ENCODE results near the gene COLEC11. TPM values are rescaled to one million over a fixed set of nuclear protein-coding genes. Genes with fewer than 3 reads are reported as not detected.
A peak's percentile ranks its signal among the peaks of the same experiment; 100 is the strongest.

The COLEC11 gene
- total and polyA plus RNA-seq, 2 of the 13 experiments (the other 11 are each of a cell fraction or from before 2014, with no cell fraction given): 1.5 to 3.0 TPM

DNA sequence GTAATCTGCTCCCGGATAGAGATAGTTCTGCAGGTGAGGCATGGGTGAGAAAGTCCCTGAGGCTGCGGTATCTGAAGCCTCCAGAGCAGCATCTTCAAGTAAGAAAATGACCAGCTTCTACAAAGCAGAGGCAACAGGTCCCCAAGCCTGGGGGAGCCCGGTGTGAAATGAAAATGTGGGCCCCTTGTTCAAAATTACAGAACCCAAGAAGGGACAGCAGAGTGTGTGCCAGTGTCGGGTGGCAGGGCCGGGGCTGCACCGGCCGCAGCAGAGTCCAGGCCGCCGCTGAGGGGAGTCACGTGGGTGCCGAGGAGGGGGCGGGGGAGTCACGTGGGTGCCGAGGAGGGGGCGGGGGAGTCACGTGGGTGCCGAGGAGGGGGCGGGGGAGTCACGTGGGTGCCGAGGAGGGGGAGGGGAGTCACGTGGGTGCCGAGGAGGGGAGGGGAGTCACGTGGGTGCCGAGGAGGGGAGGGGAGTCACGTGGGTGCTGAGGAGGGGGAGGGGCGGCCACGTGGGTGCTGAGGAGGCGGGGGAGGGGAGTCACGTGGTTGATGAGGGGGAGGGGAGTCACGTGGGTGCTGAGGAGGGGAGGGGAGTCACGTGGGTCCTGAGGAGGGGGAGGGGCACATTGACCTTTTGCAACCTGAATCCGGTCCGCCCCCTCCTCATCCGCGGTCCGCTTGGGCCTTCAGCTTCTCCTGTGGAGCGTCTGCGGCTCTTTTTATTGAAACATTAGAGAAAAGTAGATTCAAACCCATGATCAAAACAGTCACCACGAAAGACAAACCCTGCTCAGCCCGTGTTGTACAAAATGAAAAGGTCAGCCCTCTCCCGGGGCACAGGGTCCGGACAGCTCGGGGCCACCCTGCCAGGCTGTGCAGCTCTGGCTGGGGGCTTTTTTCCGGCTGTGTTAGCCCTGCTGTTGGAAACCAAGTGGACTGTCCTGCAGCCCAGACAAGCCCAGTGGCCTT, 10.4 kb downstream of the COLEC11 start (continued):
- TF ChIP-seq MBNL3 (CRISPR knock-in tag; conservative IDR thresholded peaks at IDR 0.05) (no peak), ZNF225 (CRISPR knock-in tag; IDR thresholded peaks at IDR 0.05) (no peak), FLYWCH1 (CRISPR knock-in tag; IDR thresholded peaks at IDR 0.05) (no peak), ZNF598 (CRISPR knock-in tag; IDR thresholded peaks at IDR 0.05; ENCODE audit: borderline replicate concordance) (no peak), POLR2A (IDR thresholded peaks at IDR 0.05; ENCODE audit: insufficient read depth in 1 of 2, low read depth in 2 of 2, low read length in 2 of 2) (peak; percentile 69 to 77), HOXD1 (CRISPR knock-in tag; IDR thresholded peaks at IDR 0.05) (no peak), MED8 (CRISPR knock-in tag; IDR thresholded peaks at IDR 0.05; ENCODE audit: insufficient replicate concordance) (no peak), RAD51 (IDR thresholded peaks at IDR 0.05; ENCODE audit: borderline replicate concordance) (peak; percentile 84), FOXK2 (IDR thresholded peaks at IDR 0.05) (no peak), ATM (IDR thresholded peaks at IDR 0.05; ENCODE audit: borderline replicate concordance) (no peak)
- TF ChIP-seq, protein P1, sequence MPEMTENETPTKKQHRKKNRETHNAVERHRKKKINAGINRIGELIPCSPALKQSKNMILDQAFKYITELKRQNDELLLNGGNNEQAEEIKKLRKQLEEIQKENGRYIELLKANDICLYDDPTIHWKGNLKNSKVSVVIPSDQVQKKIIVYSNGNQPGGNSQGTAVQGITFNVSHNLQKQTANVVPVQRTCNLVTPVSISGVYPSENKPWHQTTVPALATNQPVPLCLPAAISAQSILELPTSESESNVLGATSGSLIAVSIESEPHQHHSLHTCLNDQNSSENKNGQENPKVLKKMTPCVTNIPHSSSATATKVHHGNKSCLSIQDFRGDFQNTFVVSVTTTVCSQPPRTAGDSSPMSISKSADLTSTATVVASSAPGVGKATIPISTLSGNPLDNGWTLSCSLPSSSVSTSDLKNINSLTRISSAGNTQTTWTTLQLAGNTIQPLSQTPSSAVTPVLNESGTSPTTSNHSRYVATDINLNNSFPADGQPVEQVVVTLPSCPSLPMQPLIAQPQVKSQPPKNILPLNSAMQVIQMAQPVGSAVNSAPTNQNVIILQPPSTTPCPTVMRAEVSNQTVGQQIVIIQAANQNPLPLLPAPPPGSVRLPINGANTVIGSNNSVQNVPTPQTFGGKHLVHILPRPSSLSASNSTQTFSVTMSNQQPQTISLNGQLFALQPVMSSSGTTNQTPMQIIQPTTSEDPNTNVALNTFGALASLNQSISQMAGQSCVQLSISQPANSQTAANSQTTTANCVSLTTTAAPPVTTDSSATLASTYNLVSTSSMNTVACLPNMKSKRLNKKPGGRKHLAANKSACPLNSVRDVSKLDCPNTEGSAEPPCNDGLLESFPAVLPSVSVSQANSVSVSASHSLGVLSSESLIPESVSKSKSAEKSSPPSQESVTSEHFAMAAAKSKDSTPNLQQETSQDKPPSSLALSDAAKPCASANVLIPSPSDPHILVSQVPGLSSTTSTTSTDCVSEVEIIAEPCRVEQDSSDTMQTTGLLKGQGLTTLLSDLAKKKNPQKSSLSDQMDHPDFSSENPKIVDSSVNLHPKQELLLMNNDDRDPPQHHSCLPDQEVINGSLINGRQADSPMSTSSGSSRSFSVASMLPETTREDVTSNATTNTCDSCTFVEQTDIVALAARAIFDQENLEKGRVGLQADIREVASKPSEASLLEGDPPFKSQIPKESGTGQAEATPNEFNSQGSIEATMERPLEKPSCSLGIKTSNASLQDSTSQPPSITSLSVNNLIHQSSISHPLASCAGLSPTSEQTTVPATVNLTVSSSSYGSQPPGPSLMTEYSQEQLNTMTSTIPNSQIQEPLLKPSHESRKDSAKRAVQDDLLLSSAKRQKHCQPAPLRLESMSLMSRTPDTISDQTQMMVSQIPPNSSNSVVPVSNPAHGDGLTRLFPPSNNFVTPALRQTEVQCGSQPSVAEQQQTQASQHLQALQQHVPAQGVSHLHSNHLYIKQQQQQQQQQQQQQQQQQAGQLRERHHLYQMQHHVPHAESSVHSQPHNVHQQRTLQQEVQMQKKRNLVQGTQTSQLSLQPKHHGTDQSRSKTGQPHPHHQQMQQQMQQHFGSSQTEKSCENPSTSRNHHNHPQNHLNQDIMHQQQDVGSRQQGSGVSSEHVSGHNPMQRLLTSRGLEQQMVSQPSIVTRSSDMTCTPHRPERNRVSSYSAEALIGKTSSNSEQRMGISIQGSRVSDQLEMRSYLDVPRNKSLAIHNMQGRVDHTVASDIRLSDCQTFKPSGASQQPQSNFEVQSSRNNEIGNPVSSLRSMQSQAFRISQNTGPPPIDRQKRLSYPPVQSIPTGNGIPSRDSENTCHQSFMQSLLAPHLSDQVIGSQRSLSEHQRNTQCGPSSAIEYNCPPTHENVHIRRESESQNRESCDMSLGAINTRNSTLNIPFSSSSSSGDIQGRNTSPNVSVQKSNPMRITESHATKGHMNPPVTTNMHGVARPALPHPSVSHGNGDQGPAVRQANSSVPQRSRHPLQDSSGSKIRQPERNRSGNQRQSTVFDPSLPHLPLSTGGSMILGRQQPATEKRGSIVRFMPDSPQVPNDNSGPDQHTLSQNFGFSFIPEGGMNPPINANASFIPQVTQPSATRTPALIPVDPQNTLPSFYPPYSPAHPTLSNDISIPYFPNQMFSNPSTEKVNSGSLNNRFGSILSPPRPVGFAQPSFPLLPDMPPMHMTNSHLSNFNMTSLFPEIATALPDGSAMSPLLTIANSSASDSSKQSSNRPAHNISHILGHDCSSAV (CRISPR knock-in tag; IDR thresholded peaks at IDR 0.05; ENCODE audit: borderline replicate concordance): no peak
- TF ChIP-seq, protein P2, sequence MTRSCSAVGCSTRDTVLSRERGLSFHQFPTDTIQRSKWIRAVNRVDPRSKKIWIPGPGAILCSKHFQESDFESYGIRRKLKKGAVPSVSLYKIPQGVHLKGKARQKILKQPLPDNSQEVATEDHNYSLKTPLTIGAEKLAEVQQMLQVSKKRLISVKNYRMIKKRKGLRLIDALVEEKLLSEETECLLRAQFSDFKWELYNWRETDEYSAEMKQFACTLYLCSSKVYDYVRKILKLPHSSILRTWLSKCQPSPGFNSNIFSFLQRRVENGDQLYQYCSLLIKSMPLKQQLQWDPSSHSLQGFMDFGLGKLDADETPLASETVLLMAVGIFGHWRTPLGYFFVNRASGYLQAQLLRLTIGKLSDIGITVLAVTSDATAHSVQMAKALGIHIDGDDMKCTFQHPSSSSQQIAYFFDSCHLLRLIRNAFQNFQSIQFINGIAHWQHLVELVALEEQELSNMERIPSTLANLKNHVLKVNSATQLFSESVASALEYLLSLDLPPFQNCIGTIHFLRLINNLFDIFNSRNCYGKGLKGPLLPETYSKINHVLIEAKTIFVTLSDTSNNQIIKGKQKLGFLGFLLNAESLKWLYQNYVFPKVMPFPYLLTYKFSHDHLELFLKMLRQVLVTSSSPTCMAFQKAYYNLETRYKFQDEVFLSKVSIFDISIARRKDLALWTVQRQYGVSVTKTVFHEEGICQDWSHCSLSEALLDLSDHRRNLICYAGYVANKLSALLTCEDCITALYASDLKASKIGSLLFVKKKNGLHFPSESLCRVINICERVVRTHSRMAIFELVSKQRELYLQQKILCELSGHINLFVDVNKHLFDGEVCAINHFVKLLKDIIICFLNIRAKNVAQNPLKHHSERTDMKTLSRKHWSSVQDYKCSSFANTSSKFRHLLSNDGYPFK (CRISPR knock-in tag; IDR thresholded peaks at IDR 0.05; ENCODE audit: borderline replicate concordance): no peak
- TF ChIP-seq, protein P3, sequence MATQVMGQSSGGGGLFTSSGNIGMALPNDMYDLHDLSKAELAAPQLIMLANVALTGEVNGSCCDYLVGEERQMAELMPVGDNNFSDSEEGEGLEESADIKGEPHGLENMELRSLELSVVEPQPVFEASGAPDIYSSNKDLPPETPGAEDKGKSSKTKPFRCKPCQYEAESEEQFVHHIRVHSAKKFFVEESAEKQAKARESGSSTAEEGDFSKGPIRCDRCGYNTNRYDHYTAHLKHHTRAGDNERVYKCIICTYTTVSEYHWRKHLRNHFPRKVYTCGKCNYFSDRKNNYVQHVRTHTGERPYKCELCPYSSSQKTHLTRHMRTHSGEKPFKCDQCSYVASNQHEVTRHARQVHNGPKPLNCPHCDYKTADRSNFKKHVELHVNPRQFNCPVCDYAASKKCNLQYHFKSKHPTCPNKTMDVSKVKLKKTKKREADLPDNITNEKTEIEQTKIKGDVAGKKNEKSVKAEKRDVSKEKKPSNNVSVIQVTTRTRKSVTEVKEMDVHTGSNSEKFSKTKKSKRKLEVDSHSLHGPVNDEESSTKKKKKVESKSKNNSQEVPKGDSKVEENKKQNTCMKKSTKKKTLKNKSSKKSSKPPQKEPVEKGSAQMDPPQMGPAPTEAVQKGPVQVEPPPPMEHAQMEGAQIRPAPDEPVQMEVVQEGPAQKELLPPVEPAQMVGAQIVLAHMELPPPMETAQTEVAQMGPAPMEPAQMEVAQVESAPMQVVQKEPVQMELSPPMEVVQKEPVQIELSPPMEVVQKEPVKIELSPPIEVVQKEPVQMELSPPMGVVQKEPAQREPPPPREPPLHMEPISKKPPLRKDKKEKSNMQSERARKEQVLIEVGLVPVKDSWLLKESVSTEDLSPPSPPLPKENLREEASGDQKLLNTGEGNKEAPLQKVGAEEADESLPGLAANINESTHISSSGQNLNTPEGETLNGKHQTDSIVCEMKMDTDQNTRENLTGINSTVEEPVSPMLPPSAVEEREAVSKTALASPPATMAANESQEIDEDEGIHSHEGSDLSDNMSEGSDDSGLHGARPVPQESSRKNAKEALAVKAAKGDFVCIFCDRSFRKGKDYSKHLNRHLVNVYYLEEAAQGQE (IDR thresholded peaks at IDR 0.05; ENCODE audit: borderline replicate concordance in 1 of 2, low read depth in 1 of 2, low read length in 2 of 2): 0 out of 4 replicates have a peak, but pooled peaks of 1 of the 2 experiments have one; percentile 27
